Stimulated activated naive CD8-positive, alpha-beta T cell treated with anti-CD3 and anti-CD28 coated beads, Interleukin-15, Interleukin-2, amounts not matched to agents 100 ng/mL and 50 ng/mL, for 24 hours (primary cell): ENCODE data around the gene CSF1R.

Experiments
- H3K27ac Mint-ChIP-seq: one replicate; pipeline ENCODE4 v1.8.0; 2021; ENCODE audit warnings: mild to moderate bottlenecking, mixed read lengths
- H3K27me3 Mint-ChIP-seq: one replicate; pipeline ENCODE4 v1.8.0; 2021; ENCODE audit warnings: mixed read lengths
- H3K36me3 Mint-ChIP-seq: one replicate; pipeline ENCODE4 v1.8.0; 2021; ENCODE audit warnings: low read depth, mixed read lengths
- H3K4me1 Mint-ChIP-seq: one replicate; pipeline ENCODE4 v1.8.0; 2021; ENCODE audit warnings: low read depth, mixed read lengths
- H3K4me3 Mint-ChIP-seq: one replicate; pipeline ENCODE4 v1.8.0; 2021; ENCODE audit warnings: mild to moderate bottlenecking, mixed read lengths
- H3K9me3 Mint-ChIP-seq: one replicate; pipeline ENCODE4 v1.8.0; 2021; ENCODE audit warnings: mixed read lengths

Gene CSF1R

GRCh38 chr5:150073677-150074076 is 12.7 kb downstream of the CSF1R start:
- H3K4me1 Mint-ChIP-seq, result no peaks in the 10 kb centered on the region
- H3K27me3 Mint-ChIP-seq, result peaks cover 2% of the 10 kb centered on the region
- H3K9me3 Mint-ChIP-seq, result no peaks in the 10 kb centered on the region
- H3K4me3 Mint-ChIP-seq, result no peak overlapping the region
- H3K27ac Mint-ChIP-seq, result no peak overlapping the region
- H3K36me3 Mint-ChIP-seq, result no peaks in the 10 kb centered on the region

- H3K4me3 Mint-ChIP-seq, result no peak overlapping the region
- no peaks in the 10 kb centered on the region for H3K4me1 Mint-ChIP-seq
- no peak overlapping the region for H3K27ac Mint-ChIP-seq
- no peaks in the 10 kb centered on the region for H3K9me3 Mint-ChIP-seq
- H3K36me3 Mint-ChIP-seq, result no peaks in the 10 kb centered on the region
- no peaks in the 10 kb centered on the region for H3K27me3 Mint-ChIP-seq
Observed at GRCh38 chr5:150073086-150073625, 13.2 kb downstream of the CSF1R start.

- H3K36me3 Mint-ChIP-seq, result no peaks in the 10 kb centered on the region
- H3K4me3 Mint-ChIP-seq, result no peak overlapping the region
- H3K9me3 Mint-ChIP-seq, result no peaks in the 10 kb centered on the region
- peaks cover 9% of the 10 kb centered on the region for H3K4me1 Mint-ChIP-seq
- H3K27ac Mint-ChIP-seq, result no peak overlapping the region
- H3K27me3 Mint-ChIP-seq, result no peaks in the 10 kb centered on the region
Observed at GRCh38 chr5:150070821-150071220, 15.5 kb downstream of the CSF1R start.

- Mint-ChIP-seq H3K27ac (no peak overlapping the region), H3K9me3 (no peaks in the 10 kb centered on the region), H3K4me3 (no peak overlapping the region), H3K27me3 (no peaks in the 10 kb centered on the region), H3K36me3 (no peaks in the 10 kb centered on the region), H3K4me1 (peaks cover 9% of the 10 kb centered on the region)
Observed at GRCh38 chr5:150069672-150070627, 16.4 kb downstream of the CSF1R start.

- Mint-ChIP-seq H3K27me3 (no peaks in the 10 kb centered on the region), H3K9me3 (no peaks in the 10 kb centered on the region), H3K36me3 (no peaks in the 10 kb centered on the region), H3K27ac (no peak overlapping the region), H3K4me3 (no peak overlapping the region), H3K4me1 (peaks cover 9% of the 10 kb centered on the region)
Observed at GRCh38 chr5:150068961-150069645, 17.3 kb downstream of the CSF1R start.

- H3K27ac Mint-ChIP-seq, result no peak overlapping the region
Observed at GRCh38 chr5:150068472-150068871, 17.9 kb downstream of the CSF1R start.

GRCh38 chr5:150068071-150068470 is 18.3 kb downstream of the CSF1R start:
- H3K4me1 Mint-ChIP-seq, result peaks cover 9% of the 10 kb centered on the region
- no peaks in the 10 kb centered on the region for H3K36me3 Mint-ChIP-seq
- no peak overlapping the region for H3K27ac Mint-ChIP-seq

More at GRCh38 chr5:150068472-150068871, 17.9 kb downstream of the CSF1R start:
- Mint-ChIP-seq H3K4me3 (no peak overlapping the region), H3K27me3 (no peaks in the 10 kb centered on the region), H3K9me3 (no peaks in the 10 kb centered on the region), H3K36me3 (no peaks in the 10 kb centered on the region), H3K4me1 (peaks cover 9% of the 10 kb centered on the region)

GRCh38 chr5:150067405-150067960 is 18.9 kb downstream of the CSF1R start:
- Mint-ChIP-seq H3K27me3 (no peaks in the 10 kb centered on the region), H3K36me3 (no peaks in the 10 kb centered on the region), H3K4me3 (no peak overlapping the region), H3K27ac (no peak overlapping the region), H3K4me1 (peaks cover 9% of the 10 kb centered on the region), H3K9me3 (no peaks in the 10 kb centered on the region)

More at GRCh38 chr5:150068071-150068470, 18.3 kb downstream of the CSF1R start:
- Mint-ChIP-seq H3K9me3 (no peaks in the 10 kb centered on the region), H3K4me3 (no peak overlapping the region), H3K27me3 (no peaks in the 10 kb centered on the region)

GRCh38 chr5:150066901-150067396 is 19.4 kb downstream of the CSF1R start:
- Mint-ChIP-seq H3K27me3 (no peaks in the 10 kb centered on the region), H3K27ac (peak overlapping the region; percentile 45), H3K36me3 (no peaks in the 10 kb centered on the region), H3K9me3 (no peaks in the 10 kb centered on the region), H3K4me3 (no peak overlapping the region), H3K4me1 (peaks cover 9% of the 10 kb centered on the region)

GRCh38 chr5:150066436-150066835 is 19.9 kb downstream of the CSF1R start:
- H3K9me3 Mint-ChIP-seq, result no peaks in the 10 kb centered on the region
- H3K4me1 Mint-ChIP-seq, result peaks cover 9% of the 10 kb centered on the region
- H3K27me3 Mint-ChIP-seq, result no peaks in the 10 kb centered on the region
- H3K36me3 Mint-ChIP-seq, result no peaks in the 10 kb centered on the region
- peak overlapping the region; percentile 45 for H3K27ac Mint-ChIP-seq
- H3K4me3 Mint-ChIP-seq, result no peak overlapping the region

GRCh38 chr5:150065886-150066285 is 20.5 kb downstream of the CSF1R start:
- peak overlapping the region; percentile 36 for H3K27ac Mint-ChIP-seq
- H3K4me1 Mint-ChIP-seq, result peaks cover 9% of the 10 kb centered on the region
- H3K36me3 Mint-ChIP-seq, result no peaks in the 10 kb centered on the region
- no peaks in the 10 kb centered on the region for H3K27me3 Mint-ChIP-seq
- no peaks in the 10 kb centered on the region for H3K9me3 Mint-ChIP-seq
- no peak overlapping the region for H3K4me3 Mint-ChIP-seq

- Mint-ChIP-seq H3K4me3 (no peak overlapping the region), H3K4me1 (peaks cover 9% of the 10 kb centered on the region), H3K27me3 (no peaks in the 10 kb centered on the region), H3K36me3 (no peaks in the 10 kb centered on the region), H3K9me3 (no peaks in the 10 kb centered on the region), H3K27ac (no peak overlapping the region)
Observed at GRCh38 chr5:150065346-150065745, 21.0 kb downstream of the CSF1R start.

GRCh38 chr5:150064681-150065220 is 21.6 kb downstream of the CSF1R start:
- Mint-ChIP-seq H3K9me3 (no peaks in the 10 kb centered on the region), H3K36me3 (no peaks in the 10 kb centered on the region), H3K4me3 (no peak overlapping the region), H3K27ac (no peak overlapping the region), H3K27me3 (no peaks in the 10 kb centered on the region), H3K4me1 (peaks cover 9% of the 10 kb centered on the region)

- Mint-ChIP-seq H3K4me1 (peaks cover 9% of the 10 kb centered on the region), H3K4me3 (no peak overlapping the region), H3K9me3 (no peaks in the 10 kb centered on the region), H3K27me3 (no peaks in the 10 kb centered on the region), H3K36me3 (no peaks in the 10 kb centered on the region), H3K27ac (no peak overlapping the region)
Observed at GRCh38 chr5:150063638-150064037, 22.7 kb downstream of the CSF1R start.
